GM18951 (cell line): ENCODE measurements around the gene RASA3.

Source experiments
- POLR2A ChIP-seq: IDR thresholded peaks from 4 replicates; pipeline ENCODE4 v1.6.1; 2011; ENCODE audit warnings: mild to moderate bottlenecking; ENCODE audit not compliant: insufficient read length, insufficient read depth; ENCODE audit errors: extremely low read depth
- in situ Hi-C: fragments of 300-500 bp; cut with MboI; formaldehyde crosslinking; loops from one replicate; pipeline ENCODE4 v1.12.0; 2022; ENCODE audit warnings: low sequenced_read_pairs, mixed read lengths, inconsistent platforms; ENCODE audit not compliant: unreplicated experiment

Gene RASA3

DNA sequence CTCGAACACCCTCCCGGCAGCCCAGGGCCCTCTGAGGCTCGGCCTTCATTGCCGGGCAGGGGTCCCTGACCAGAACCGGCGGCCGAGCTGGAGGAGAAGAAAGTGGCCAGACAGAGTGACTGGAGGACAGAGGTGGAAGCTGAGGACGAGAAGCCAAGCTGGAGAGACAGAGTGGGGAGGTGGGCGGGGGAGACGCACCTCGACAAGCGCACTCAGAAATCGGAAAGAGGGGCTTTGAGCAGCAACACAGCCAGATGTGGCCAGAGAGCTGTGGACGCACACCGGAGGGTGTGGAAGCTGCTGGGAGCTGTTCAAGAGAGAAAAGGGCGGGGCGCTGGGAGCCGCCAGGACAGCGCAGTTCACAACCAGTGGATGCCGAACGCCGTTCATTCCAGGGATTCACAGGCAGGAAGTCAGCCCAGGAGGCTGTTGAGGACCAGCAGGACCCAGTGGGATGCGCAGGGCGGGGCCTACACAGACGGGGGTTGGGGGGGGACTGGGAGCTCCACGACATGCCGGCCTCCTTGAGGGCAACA, 130.3 kb downstream of the RASA3 start:
- in situ Hi-C loops = no loop called here
- no peak for TF ChIP-seq POLR2A

DNA sequence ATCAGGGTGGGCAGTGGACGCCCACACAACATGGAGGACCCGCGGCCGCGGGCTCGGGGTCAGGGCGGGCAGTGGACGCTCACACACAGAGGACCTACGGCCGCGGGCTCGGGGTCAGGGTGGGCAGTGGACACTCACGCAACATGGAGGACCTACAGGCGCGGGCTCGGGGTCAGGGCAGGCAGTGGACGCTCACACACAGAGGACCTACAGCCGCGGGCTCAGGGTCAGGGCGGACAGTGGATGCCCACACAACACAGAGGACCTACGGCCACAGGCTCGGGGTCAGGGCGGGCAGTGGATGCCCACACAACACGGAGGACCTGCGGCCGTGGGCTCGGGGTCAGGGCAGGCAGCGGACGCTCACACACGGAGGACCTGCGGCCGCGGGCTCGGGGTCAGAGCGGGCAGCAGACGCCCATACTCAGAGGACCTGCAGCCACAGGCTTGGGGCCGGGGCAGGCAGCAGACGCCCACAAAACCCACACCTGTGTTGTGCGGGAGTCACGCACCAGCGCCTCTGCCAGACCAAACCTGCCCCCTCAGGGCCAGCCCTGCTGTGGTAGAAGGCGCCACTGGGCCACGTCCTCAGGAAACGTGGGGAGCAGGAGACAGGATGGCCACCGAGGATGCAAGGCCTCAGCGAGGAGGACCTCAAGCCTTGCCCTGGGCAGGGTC, 131.0 kb downstream of the RASA3 start:
- in situ Hi-C loops = no loop called here
- TF ChIP-seq POLR2A = no peak

DNA sequence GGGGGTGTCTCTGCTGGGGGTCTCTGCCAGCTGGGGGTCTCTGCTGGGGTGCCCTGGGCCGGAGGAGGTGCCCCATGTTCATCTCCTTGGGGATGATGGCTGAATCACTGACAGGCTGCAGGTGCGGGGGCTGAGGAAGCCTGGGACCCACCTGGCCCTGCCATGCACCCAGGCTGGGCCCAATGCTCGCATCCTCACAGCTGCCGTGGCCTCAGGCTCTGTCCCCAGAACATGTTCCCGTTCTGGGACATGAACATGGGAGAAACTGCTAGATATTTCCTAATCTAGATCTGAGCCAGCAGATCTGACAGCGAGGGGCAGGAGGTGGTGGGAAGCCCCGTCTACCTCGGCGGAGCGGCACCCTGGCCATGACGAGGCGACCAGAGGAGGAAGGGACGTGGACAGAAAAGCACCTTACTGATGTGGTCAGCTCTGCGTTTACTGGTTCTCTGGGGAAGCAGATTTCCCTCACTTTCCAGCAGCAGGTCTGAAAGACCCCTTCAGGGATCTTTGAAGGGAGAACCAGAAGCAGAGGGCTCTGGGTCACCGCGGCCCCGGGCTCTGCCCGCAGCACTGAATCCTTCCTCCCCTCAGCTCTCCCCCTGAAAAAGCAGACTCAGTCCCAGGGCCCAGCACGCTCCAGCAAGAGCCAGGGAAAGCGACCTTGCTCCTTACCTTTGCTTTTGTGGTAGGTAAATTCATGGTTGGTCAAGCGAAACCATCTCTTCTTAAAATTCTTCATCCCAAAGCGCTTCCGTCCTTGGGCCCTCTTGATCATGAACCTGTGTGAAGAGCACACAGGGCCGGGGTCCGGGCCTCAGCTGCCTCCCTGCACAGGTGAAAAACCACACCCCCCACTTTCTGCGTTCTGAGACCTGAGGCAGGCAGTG, 132.0 kb downstream of the RASA3 start:
- no peak for TF ChIP-seq POLR2A
- in situ Hi-C loops = no loop called here

DNA sequence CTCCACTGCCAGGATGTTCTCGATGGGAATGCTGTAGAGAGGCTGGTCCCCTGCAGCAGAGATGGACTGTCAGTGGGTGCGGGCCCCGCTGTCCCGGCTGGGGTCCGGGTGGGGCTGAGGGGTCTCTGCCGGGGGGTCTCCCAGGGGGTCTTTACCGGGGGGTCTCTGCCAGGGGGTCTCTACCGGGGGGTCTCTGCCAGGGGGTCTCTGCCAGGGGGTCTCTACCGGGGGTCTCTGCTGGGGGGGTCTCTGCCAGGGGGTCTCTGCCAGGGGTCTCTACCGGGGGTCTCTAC, 132.9 kb downstream of the RASA3 start:
- in situ Hi-C loops = no loop called here

DNA sequence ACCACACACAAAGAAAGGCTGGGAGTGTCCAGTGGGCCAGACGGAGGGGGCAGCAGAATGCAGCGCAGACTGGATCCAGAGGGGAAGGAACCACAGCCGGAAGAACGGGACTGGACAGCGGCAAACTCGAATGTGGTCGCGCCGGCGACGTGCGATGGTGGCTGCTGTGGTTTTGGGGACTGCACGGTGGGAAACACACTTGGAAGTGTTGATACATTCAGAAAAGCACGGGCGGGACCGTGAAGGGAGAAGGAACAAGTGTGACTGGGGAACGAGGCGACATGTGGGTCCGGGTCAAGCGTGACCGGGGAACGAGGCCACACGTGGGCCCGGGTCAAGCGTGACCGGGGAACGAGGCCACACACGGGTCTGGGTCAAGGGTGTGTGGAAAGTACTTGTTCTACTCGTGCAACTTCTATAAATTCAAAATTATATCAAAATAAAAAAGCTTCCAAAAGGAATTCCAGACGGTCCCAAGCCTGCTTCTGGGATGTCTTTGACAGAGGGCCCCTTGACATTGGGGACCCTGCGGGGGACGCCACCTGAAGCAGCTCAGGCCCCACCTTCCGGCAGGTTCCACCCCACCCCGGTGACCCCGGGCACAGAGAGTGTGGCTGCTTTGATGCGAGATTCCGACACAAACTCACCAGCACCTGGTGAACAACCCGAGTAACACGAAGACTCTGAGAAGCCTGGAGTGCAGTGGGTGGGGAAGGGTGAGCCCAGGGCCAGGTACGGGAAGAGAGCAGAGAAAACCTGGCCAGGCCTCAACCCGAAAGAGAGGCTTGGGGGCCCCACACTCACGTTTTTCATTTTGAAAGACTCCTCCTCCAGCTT, 133.4 kb downstream of the RASA3 start:
- TF ChIP-seq POLR2A = no peak
- in situ Hi-C loops = no loop called here

More for the DNA sequence above, 132.9 kb downstream of the RASA3 start:
- TF ChIP-seq POLR2A = no peak

DNA sequence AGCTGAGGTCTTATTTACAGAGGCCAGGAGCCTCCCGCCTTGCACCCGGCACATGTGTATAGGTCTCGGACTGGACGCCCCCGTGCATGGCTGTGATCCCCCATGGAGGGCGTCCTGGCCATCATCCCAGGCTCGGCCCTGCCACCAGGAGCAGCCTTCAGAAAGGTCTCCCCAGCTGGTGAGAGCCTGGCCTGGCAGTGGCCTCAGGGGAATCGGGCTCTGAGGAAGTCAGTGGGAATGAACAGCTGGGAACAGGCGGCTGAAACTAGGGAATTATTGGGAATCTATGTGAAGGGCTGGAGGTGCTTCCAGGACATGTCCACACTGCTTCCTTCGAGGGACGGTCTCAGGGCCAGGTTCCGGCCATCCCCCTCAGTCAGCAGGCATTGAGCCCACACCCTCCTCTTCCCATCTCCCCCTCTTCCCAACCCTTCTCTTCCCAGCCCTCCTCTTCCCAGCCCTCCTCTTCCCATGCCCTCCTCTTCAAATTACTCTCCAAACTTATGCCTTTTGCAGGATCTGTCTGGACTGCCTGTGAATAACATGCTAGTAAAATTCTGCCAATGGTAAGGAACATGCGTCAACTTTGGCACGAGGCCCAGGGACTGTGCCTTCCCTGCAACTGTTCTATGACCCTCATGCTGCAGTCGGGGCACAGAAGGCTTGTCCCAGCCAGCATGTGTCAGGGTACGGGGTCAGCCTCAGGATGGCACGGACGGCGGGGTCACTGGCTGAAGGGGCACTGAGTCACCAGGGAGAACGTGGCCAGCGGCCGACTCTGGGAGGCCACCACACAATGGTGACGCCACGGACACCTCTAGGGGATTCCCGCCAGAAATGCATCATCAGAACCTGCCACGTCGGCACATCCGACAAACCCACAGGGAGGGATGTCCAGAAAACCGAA, 134.3 kb downstream of the RASA3 start:
- in situ Hi-C loops = no loop called here
- no peak for TF ChIP-seq POLR2A

DNA sequence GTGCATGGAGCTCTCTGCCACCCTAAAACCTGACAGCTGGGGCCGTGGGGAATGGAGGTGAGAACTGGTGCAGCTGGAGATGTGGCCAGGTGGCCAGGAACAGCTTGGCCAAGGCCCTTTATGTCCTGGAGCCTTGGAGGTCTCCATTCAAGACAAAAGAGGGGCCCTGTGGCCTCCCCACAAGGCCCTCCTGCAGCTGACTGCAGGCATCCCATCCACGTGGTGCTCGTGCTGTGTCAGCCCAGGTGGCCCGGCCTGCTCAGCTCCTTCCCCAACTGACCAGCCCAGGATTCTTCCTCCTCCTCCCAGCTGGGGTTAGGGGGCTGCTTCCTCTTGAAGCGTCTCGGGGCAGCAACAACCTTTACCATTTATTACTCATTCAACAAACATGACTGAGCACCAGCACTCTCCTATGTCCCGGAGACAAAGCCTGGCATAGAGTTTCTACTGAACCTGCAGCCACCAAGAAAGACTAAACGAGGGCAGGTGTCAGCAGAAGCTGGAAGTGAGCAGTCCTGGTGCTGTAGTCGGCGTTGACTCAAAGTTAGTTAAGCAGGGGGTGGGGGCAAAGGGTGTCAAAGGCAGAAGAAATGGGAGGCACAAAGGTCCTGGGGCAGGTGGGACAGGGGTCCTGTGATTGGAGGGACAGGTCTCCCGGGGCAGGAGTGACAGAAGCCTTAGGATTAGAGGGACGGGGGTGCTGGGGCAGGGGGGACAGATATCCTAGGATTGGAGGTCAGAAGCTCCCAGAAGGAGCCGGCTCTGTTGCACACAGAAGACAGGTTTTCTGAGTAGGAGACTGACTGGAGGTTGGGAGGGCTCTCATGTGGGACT, 135.3 kb downstream of the RASA3 start:
- no peak for TF ChIP-seq POLR2A
- in situ Hi-C loops = no loop called here

DNA sequence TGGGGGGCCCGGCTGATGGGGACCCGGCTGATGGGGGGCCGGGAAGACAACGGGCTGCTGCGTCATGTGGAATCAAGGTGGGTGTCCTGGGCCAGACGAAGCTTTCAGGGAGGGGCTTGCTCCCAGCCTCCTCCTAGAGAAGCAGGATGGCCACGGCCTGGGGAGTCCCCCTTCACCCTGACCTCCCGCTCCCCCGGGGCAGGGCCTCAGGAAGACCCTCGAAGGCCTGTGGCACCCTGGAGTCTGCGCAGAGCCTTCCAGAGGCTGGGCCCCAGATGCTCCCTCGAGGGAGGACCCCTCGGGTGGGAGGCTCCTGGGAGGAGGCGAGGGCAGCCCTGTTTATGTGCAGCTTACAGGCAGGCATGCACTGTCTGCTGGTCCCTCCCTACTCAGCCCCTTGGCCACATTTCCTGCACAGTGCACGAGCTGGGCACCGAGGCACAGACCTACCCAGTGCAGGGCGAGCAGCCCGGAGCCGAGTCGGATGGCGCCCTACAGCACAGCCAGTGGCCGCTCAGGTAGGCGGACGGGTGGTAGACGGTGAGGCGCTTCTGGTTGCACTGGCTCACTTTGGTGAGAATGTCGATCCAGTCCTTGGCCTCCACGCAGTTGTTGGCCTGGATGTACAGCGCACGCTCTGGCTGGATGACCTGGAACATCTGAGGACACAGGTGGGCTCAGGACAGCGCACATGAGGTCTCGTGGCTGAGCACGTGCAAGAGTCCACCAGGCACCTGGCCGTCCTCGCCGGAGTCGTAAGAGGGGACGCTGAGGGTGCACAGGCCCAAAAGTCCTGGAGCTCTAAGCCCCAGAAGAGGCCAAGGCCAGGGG, 136.1 kb downstream of the RASA3 start:
- in situ Hi-C loops = no loop called here

DNA sequence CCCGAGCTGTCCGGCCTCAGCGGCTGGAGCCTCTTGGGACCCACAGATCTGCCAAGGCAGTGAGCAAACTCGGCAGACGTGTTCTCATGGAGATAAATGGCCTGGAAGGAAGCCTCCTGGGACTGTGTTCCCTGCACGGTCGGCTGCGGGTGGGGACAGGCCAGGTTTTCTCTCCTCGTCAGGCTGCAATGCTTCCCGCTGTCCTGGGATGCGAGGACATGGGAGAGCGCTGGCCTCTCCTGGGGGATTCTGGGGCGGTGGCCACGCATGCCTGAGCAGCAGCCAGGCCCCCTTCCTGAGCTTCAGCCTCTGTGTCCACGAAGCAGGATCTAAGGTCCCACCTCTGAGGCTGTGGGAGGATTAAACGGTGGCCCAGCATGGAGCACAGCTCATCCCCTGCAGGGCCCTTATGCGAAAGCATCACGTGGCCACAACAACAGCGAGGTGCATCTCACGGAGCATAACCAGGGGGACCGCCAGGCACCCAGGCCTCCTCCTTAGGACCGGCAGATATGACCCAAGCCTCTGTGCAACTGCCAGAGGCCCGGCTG, 137.3 kb downstream of the RASA3 start:
- in situ Hi-C loops = no loop called here
- TF ChIP-seq POLR2A = no peak

More for the DNA sequence above, 136.1 kb downstream of the RASA3 start:
- TF ChIP-seq POLR2A = no peak

DNA sequence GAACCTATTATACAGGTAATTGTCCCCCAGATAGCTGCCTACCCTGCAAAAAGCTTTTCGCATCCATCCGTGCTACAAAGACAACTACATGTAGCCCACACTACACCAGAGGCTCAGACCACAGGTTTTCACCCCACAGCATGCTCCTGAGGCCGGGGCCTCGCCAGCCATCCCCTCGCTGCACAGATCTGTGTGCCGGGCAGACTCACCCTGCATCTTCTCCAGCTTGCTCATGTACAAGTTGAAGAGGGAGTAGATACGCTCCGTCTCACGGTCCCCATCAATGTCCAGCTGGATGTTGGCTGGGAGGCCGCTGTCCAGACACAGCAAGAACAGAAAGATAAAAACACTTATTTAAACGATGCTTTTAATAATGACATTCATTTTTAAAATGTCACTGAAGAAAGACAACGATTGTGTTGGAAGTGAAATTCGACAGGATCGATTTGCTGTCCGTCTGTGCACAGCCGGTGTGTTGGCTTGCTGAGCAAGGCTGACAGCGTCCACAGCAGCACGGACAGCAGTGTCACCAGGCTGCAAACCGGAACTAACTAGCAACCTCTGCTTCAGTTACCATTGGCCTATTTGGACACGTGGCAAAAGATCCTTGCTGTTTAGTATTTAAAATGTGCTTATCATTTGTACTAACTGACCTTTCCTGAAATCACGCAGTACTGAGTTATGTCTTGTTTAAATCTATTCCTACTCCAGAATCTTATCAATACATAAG, 140.0 kb downstream of the RASA3 start:
- no peak for TF ChIP-seq POLR2A

More for the DNA sequence above, 140.0 kb downstream of the RASA3 start:
- in situ Hi-C loops = no loop called here
